ENCODE measurements around the gene CYP1A1.
"Not testable (repeated sequence)": the region's sequence is repeated elsewhere in the genome, so short reads cannot be mapped to it uniquely, and the experiment has no call there.

Gene CYP1A1

DNA sequence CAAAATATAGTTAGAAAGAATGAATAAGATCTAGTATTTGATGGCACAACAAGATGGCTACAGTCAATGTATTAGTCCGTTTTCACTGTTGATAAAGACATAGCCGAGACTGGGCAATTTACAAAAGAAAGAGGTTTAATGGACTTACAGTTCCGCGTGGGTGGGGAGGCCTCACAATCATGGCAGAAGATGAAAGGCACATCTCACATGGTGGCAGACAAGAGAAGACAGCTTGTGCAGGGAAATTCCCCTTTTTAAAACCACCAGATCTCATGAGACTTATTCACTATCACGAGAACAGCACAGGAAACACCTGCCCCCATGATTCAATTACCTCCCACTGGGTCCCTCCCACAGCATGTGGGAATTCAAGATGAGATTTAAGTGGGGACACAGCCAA, 12.9 kb upstream of the CYP1A1 start:
- DNase-seq (ENCODE audit: low spot score), result not testable (repeated sequence)

DNA sequence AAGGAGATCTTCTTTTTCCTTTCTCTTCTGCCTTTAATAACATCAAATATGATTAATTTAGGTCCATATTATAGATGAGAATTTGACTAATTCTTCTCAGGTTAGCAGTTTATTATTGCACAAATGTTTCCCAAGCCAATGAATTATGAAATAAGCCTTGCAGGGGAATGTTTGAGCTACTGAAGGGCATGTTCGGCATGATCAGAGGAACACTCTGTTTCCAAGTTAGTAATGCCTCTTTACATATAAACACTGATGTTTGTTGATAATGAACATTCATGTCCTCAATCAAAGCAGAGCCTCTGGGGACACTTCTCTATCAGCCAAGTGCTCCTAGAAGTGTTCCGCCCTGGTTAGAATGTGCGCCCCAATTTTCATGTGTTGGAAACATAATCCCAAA, 10.0 kb upstream of the CYP1A1 start:
- no peak for DNase-seq (ENCODE audit: low spot score)

DNA sequence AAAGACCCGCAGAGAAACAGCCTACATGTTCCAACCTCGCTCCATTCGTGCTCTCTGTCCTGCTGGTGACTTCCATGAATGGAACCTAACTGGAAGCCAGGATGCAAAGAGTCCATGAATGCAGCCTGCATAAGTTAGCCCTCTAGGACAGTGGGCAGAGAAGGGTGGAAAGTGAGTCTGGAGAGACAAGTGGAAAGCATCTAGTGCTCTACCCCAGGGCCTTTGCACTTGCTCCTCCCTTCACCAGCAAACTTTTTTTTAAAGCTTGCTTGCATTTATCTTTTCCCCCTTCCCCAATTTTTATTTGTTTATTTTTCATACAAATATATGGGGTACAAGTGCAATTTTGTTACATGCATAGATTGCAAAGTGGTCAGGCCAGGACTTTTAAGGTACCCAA, 7.9 kb upstream of the CYP1A1 start:
- no peak for DNase-seq (ENCODE audit: low spot score)

DNA sequence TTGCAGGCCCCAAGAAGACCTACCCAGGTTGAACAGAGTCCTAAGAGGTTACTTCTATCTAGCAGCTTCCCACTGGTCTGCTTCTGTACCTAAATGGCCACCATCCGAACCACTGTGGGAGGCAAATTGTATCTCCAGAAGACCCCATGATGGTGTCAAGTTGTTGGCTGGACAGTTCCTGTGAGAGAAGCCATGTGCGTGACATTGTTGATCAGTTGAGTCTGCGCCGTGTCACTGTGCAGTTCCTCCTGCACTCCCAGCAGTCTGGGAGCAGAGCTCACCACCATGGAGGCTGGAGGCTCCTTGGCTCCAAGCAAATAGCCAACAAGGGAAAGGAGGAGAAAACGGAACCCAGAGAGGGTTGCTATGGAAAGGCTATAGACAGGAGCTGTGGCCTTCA, 7.5 kb upstream of the CYP1A1 start:
- no peak for DNase-seq (ENCODE audit: low spot score)

DNA sequence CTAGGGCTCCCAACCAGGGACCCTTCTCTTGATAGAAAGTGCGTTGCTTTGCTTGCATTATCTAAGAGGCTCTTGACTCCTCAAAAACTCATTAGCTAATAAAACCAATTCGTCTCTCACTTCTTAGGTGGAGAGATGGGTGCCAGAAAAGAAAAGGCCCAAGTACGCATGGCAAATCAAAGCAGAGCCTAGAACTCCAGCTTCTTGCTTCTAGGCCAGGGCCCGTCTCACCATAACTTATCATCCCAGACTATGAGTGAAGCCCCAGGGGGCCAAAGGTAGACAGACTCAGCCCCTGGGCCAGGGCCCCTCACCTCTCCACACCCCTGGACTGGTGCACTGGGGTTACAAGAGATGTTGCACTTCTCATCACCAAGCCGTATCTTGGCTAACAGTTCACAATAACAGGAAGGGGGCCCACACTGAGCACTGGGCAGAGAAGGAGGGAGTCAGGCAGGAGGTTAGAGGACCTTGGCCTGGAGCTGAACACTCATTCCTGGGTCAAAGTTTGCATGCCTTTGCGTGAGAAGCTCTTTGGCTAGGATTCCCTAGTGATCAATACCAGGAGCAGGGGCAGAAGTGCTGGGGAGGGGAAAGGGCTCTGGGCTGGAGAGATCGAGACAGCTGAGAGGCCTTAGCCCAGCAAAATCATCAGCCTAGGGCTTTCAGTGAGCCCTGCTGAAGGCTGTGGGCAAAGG, 5.4 kb upstream of the CYP1A1 start:
- DNase-seq (ENCODE audit: low spot score), result no peak

DNA sequence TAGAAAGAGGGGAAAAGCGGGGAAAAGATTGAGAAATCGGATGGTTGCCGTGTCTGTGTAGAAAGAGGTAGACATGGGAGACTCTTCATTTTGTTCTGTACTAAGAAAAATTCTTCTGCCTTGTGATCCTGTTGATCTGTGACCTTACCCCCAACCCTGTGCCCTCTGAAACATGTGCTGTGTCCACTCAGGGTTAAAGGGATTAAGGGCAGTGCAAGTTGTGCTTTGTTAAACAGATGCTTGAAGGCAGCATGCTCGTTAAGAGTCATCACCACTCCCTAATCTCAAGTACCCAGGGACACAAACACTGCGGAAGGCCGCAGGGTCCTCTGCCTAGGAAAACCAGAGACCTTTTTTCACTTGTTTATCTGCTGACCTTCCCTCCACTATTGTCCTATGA, 4.0 kb upstream of the CYP1A1 start:
- DNase-seq (ENCODE audit: low spot score), result not testable (repeated sequence)

DNA sequence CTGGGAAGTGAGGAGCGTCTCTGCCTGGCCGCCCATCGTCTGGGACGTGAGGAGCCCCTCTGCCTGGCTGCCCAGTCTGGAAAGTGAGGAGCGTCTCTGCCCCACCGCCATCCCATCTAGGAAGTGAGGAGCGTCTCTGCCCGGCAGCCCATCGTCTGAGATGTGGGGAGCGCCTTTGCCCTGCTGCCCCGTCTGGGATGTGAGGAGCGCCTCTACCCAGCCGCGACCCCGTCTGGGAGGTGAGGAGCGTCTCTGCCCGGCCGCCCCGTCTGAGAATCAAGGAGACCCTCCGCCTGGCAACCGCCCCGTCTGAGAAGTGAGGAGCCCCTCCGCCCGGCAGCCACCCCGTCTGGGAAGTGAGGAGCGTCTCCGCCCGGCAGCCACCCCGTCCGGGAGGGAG, 3.4 kb upstream of the CYP1A1 start:
- DNase-seq (ENCODE audit: low spot score), result not testable (repeated sequence)

DNA sequence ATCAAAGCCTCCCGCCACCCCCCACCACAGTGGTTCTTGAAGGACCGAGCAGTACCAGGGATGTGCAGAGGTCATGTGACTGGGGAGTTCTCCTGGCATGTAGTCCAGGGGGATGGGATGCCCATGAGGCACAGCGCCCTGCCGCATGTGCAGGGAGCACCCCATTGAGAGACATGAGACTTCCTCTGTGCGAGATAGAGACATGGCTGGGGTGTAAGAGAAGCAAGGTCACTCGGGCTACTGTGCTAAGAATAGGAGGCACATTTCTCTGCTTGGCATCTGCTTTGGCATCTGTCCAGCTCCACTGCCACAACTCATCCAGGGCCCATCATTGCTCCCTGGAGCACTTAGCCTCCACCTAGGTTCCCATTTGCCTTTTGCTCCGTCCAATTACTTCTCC, 2.4 kb upstream of the CYP1A1 start:
- DNase-seq (ENCODE audit: low spot score), result no peak

DNA sequence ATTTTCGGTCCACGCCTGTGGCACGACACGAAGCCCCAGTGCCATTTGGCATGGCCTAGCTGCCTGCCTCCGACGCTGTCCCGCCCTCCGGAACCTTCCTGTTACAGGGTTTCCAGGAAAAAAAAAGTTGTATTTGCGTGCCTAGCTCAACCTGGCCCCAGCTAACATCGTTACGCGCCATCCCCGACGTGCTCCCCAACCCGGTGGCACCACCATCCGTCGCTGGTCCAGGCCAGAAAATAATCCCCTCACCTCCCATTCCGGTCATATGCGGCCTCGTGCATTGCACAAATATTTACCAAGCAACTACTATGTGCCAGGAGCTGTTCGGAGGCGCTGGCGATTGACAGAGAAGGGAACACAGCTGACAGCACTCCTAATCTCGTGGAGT, 1.4 kb upstream of the CYP1A1 start:
- DNase-seq (ENCODE audit: low spot score), result no peak

DNA sequence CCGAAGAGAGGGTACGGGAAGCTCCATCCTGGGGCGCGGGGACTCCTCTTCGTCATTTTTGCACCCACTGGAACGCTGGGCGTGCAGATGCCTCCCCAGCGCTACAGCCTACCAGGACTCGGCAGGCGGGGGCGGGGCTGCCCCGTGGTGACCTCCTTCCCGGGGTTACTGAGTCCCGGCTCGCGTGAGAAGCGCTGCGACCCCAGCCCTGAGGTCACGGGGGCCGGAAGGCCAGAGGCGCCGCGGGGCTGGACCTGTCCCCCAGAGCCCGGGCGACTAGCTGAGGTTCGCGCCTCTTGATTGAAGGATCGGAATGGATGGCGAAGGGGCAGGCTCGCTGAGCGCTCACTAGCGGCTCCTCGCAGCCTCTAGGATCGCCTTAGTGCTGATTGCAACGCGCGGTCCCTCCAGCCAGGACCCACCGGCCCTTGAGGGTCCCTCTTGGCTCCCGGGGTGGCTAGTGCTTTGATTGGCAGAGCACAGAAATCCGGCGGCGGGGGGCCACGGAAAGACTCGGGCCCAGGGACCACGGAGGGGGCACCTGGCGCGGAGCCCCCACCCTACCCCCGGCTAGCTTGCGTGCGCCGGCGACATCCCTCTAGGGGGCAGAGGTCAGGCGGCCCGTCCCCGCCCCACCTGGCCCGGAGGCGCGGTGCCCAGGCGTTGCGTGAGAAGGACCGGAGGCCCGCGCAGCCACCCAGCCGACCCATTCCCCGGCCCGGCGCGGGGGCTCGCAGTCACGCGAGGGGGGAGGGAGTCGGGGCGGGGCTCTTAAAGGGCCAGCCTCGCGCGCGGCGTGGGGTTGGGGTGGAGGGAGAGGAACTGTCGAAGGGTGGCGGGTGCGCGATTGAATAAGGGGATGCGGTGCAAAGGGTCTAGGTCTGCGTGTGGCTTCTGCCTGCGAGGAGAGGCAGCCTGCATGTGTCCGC, 781 bp upstream of the CYP1A1 start:
- peak; percentile 19 for DNase-seq (ENCODE audit: low spot score)

DNA sequence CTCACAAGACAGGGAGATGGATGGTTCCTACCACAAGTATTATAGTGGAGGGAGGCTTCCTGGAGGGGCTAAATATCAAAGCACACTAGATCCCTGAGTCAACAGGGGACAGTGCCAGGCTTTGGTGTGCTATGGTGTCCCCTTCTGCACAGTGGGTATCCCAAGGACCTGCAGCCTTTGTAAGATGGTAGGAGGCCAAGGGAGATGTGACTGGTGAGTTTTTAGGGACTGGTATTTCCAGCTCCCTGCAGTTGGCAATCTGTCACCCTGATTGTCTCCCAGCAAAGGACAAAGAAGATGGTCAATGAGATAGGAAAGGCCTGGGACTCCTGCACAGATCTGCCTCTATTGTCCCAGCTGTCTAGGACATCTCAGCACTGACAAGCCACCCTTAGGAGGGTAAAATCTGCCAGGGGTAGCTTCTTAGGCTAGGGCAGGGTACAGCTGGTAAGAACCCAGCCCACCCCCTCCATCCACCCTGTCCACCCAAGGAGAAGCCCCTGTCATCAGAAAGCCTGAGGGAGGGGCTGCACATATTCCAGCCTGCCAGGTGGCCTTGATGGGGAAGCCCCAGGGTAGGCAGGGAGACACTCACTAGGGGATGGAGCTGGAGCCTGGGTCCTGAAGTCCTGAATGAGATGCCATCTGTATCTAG, 631 bp downstream of the CYP1A1 start:
- DNase-seq (ENCODE audit: low spot score), result no peak

DNA sequence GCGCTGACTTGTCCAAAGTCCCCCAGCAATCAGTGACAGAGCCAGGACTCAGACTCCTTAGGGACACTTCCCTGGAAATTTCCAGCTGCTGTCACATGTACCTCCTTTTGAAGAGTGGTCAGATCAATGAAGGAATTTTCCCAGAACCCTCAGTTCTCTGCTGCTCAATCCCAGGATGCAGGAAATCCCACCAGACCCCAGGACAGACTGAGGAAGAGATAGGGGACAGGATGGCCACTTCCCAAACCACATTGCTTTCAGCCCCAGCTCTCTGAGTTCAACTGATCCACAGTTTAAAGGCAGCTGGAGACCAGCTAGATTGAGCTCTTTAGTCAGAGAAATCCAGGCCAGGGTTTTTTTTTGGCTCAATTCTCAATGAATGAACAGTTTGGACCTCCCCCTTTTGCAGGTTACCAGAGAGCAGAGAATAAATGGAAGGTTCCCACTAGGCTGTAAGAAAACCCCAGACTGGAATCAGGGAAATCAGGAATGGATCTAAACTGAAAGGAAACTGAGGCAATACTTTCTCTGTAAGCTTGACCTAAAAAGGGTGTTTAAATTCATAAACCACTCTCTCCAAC, 1.5 kb downstream of the CYP1A1 start:
- DNase-seq (ENCODE audit: low spot score), result peak; percentile 66

DNA sequence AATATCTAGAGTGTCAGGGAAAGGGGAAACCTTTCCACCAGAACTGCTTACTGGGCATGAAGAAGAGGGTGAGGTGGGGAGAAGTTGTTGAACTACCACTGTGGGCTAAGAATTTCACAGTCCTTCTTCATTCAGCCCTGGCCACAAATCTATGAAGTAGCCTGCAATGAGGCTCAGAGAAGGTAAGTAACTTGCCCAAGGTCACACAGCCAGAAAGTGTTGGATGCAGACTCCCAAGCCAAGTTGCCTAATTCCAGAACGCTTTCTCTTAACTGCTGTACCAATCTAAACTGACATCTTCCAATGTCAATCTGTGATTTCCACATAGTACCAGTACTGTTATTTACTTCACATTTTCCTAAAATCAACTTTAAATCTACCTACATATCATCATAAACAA, 2.1 kb downstream of the CYP1A1 start:
- DNase-seq (ENCODE audit: low spot score), result no peak

DNA sequence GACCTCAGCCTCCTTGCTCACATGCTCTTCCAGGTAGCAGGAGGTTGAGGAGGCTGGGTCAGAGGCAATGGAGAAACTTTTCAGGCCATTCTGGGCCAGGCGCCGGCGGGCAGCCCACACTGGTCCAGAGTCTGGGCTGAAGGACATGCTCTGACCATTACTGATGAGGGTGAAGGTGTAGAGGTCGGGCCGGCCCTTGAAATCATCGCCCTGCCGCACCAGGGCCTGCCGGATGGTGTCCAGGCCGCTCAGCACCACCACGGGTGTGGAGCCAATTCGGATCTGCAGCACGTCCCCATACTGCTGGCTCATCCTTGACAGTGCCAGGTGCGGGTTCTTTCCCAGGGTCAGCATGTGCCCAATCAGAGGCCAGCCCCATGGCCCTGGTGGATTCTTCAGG, 2.7 kb downstream of the CYP1A1 start:
- no peak for DNase-seq (ENCODE audit: low spot score)

DNA sequence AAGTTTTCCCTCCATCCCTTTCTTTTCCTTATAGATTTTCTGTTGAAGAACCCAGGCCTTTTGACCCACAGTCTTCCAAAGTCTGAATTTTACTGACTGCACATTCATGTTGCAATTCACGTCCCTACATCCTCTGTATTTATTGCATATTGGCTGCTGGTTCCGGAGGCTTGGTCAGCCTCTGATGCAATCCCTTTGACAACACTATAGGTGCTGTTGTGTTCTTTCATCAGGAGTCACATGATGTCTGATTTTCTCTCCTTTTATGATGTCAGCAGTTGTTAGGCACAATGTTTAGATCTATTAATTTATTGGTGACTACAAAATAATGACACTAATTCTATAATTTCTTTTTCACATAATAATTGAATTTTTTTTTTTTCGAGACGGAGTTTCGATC, 8.7 kb downstream of the CYP1A1 start:
- no peak for DNase-seq (ENCODE audit: low spot score)

DNA sequence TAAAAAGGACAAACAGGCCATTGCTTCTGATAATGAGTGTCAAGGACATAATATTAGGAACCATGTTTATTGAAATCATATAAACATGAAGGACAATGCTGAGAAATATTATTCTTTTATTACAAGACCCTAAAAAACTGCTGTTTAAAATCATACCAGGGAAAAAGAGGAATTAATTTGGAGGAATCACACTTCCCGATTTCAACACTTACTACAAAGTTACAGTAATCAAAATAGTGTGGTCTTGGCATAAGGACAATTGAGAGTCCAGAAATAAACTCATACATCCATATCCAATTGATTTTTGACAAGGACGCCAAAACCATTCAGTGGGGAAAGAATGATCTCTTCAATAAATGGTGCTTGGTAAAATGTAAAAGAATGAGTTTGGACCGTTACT, 13.0 kb downstream of the CYP1A1 start:
- no peak for DNase-seq (ENCODE audit: low spot score)

DNA sequence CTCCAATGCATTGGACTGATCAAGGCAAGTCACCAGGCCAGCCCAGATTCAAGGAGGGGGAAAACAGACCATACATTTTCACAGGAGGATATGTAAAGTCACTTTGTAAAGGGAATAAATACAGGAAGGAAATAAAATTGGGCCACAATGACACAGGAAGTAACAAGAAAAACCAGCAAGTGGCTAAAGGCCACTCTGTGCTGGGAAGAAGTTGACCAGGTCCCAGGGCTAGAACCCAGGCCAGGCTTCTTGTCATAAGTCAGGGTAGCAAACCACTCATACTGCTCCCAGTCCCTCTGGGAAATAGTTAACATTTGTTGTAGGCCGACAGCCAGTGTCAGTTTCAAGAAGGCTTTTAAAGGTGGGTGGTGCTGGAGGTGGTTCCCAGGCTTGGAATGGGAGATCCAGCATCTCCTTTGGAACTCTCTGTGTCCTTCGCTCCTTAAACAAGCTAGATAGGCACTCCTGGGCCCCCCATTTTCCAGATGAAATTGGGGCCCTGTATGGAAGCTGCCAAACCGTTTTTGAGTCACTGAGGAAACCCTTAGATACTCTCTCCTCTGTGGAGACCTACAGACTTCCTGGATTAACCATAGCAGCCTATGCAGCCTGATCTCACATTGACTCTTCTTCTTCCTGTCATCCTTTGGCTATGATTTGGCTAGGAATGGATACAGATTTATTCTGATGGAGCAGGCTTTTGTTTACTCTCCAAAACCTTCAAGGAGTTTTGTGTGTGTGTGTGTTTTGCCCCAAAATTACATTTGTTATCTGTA, 14.8 kb downstream of the CYP1A1 start:
- DNase-seq (ENCODE audit: low spot score), result no peak

DNA sequence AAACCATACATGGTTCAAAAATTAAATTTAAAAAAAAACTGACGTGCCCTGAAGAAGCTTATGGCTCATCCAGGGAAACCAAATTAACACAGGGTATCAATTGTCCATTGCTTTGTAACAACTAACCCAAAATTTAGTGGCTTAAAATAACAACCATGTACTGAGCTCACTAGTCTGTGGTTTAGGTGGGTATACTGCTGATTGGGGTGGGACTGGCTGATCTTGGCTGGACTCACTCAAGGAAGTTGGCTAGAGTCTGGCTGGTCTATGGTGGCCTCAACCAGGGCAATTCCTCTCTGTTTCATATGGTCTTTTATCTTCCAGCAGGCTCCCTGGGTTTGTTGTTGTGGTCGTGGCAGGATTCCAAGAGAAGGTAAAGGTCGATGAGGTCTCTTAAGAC, 15.4 kb downstream of the CYP1A1 start:
- no peak for DNase-seq (ENCODE audit: low spot score)

DNA sequence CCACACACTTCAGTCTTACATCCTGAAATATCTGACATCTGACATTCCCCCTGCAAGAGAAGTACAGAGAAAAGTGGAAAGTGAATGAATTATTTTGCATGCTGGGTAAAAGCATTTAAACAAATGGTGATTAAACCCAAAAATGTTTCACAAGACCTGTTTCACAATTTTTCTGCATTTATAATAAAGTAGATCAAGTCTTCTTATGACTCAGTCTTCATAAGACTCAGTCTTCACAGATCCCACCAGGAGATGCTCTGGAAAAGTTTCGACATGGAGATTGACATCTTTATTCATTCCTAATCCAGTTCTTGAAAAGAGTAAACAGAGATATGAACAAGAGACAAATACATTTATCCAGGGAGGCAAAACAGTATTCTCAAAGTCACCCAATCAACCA, 16.3 kb downstream of the CYP1A1 start:
- no peak for DNase-seq (ENCODE audit: low spot score)

DNA sequence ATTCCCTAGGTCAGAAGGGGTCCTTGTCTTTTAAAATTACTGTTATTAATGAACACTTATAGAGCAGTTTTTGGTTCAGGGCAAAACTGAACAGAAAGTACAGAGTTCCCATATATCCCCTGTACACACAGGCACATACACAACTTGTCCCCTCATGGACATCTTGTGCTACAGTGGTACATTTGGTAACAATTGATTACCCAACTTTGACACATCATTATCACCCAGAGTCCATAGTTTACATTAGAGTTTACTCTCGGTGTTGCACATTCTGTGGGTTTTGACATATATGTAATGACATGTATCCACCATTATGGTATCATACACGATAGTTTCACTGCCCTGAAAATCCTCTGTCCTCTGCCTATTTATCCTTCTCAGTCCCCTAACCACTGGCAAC, 28.5 kb downstream of the CYP1A1 start:
- no peak for DNase-seq (ENCODE audit: low spot score)

DNA sequence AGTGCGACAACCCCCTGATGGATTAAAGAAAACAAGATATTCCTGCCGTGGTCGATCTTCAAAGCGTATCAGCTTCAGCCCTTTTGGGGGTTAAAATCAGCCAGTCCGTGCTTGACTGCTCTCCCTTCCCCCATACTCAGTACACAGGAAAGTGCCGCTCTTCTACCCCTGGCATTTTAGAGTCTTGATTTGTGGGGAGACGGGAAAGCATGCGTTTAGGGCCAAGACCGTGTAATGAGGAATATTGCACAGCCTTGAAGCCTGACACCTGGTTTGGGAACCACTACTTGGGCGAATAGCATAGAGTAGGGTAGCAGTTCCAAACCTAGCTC, 29.0 kb downstream of the CYP1A1 start:
- DNase-seq (ENCODE audit: low spot score), result no peak
